ENCODE results near the gene C2orf78. TPM values are rescaled to one million over a fixed set of nuclear protein-coding genes. Genes with fewer than 3 reads are reported as not detected.
A peak's percentile ranks its signal among the peaks of the same experiment; 100 is the strongest.

Gene C2orf78
- total and polyA plus RNA-seq, 9 of the 15 experiments (the other 6 are each of a cell fraction or from before 2014, with no cell fraction given): 0.04 to 0.28 (median 0.20) TPM

GRCh38 chr2:73736855-73737779, 46.9 kb upstream of the C2orf78 start, which contains the start of gene TPRKB (continued):
- 0 out of 2 replicates have a peak, but pooled peaks have one; percentile 2 for TF ChIP-seq DEAF1 (CRISPR knock-in tag; IDR thresholded peaks at IDR 0.05)
- no peak for TF ChIP-seq SETDB1 (IDR thresholded peaks at IDR 0.05; ENCODE audit: low read length)
- TF ChIP-seq ARID4B (CRISPR knock-in tag; IDR thresholded peaks at IDR 0.05): peak; percentile 71
- peak; percentile 97 for TF ChIP-seq NR2C2 (CRISPR knock-in tag; IDR thresholded peaks at IDR 0.05)
- peak; percentile 99 for TF ChIP-seq NR2C2 (tag; IDR thresholded peaks at IDR 0.05)
- peak; percentile 82 for TF ChIP-seq HCFC1 (IDR thresholded peaks at IDR 0.05; ENCODE audit: low read depth, low read length)
- 0 out of 4 replicates have a peak, but pooled peaks of 1 of the 2 experiments have one; percentile 40 for TF ChIP-seq UBTF (IDR thresholded peaks at IDR 0.05; ENCODE audit: borderline replicate concordance in 1 of 2, low read depth in 2 of 2, low read length in 2 of 2)
- TF ChIP-seq CCAR2 (IDR thresholded peaks at IDR 0.05; ENCODE audit: low read depth, low read length): no peak
- TF ChIP-seq SMC3 (conservative IDR thresholded peaks at IDR 0.05; ENCODE audit: insufficient read depth, low read depth, low read length): no peak
- peak; percentile 85; the same call in 1 of the 2 replicates for TF ChIP-seq HMGXB4 (CRISPR knock-in tag; IDR thresholded peaks at IDR 0.05)
